ENCODE results near the gene TBCD. TPM values are rescaled to one million over a fixed set of nuclear protein-coding genes. Genes with fewer than 3 reads are reported as not detected.
A peak's percentile ranks its signal among the peaks of the same experiment; 100 is the strongest.

Gene TBCD
- total and polyA plus RNA-seq, 12 donors = 25.6 to 240 (median 66.2) TPM

- TF ChIP-seq, protein P1, sequence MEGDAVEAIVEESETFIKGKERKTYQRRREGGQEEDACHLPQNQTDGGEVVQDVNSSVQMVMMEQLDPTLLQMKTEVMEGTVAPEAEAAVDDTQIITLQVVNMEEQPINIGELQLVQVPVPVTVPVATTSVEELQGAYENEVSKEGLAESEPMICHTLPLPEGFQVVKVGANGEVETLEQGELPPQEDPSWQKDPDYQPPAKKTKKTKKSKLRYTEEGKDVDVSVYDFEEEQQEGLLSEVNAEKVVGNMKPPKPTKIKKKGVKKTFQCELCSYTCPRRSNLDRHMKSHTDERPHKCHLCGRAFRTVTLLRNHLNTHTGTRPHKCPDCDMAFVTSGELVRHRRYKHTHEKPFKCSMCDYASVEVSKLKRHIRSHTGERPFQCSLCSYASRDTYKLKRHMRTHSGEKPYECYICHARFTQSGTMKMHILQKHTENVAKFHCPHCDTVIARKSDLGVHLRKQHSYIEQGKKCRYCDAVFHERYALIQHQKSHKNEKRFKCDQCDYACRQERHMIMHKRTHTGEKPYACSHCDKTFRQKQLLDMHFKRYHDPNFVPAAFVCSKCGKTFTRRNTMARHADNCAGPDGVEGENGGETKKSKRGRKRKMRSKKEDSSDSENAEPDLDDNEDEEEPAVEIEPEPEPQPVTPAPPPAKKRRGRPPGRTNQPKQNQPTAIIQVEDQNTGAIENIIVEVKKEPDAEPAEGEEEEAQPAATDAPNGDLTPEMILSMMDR (IDR thresholded peaks at IDR 0.05) = no peak
- no peak for TF ChIP-seq POLR2A (IDR thresholded peaks at IDR 0.05)
- Histone ChIP-seq H3K27ac (no peak overlapping the region), H3K4me1 (replicated peaks in 1 of 2) (peaks cover 9 to 22% of the 10 kb centered on the region in 2 donors), H3K9me3 (replicated peaks in 1 of 3) (no peaks in the 10 kb centered on the region), H3K27me3 (no peaks in the 10 kb centered on the region), H3K4me3 (no peak overlapping the region), H3K36me3 (replicated peaks in 1 of 2) (peaks cover 0 to 6% of the 10 kb centered on the region in 2 donors)
- 90 to 96% (median 92%) methylated on average over 20 to 29 of the region's 29 CpGs for WGBS, 4 donors
- intact Hi-C loops (cut with DNase I) = no loop called here
- no peak for DNase-seq
Measured at GRCh38 chr17:82890926-82891678, 139.2 kb downstream of the TBCD start.

GRCh38 chr17:82891911-82892310 is 140.0 kb downstream of the TBCD start:
- Histone ChIP-seq H3K27ac (no peak overlapping the region), H3K4me1 (replicated peaks in 1 of 2) (peaks cover 7 to 20% of the 10 kb centered on the region in 2 donors), H3K27me3 (no peaks in the 10 kb centered on the region), H3K4me3 (no peak overlapping the region), H3K36me3 (replicated peaks in 1 of 2) (peaks cover 0 to 6% of the 10 kb centered on the region in 2 donors), H3K9me3 (replicated peaks in 1 of 3) (no peaks in the 10 kb centered on the region)
- no peak for DNase-seq
- 94 to 100% (median 96%) methylated on average over 4 to 10 of the region's 10 CpGs for WGBS, 4 donors
- intact Hi-C loops (cut with DNase I) = no loop called here
- no peak for TF ChIP-seq POLR2A (IDR thresholded peaks at IDR 0.05)
- TF ChIP-seq, protein P1 (IDR thresholded peaks at IDR 0.05) = no peak

GRCh38 chr17:82892899-82893565 is 141.2 kb downstream of the TBCD start:
- Histone ChIP-seq H3K4me3 (no peak overlapping the region), H3K36me3 (replicated peaks in 1 of 2) (peaks cover 0 to 6% of the 10 kb centered on the region in 2 donors), H3K9me3 (replicated peaks in 1 of 3) (no peaks in the 10 kb centered on the region), H3K27me3 (no peaks in the 10 kb centered on the region), H3K27ac (no peak overlapping the region), H3K4me1 (replicated peaks in 1 of 2) (peaks cover 7 to 20% of the 10 kb centered on the region in 2 donors)
- WGBS, 4 donors = 73 to 86% (median 79%) methylated on average over 17 to 26 of the region's 26 CpGs
- TF ChIP-seq POLR2A (IDR thresholded peaks at IDR 0.05) = no peak
- TF ChIP-seq, protein P1 (IDR thresholded peaks at IDR 0.05) = no peak
- intact Hi-C loops (cut with DNase I) = no loop called here
- no peak for DNase-seq

DNA sequence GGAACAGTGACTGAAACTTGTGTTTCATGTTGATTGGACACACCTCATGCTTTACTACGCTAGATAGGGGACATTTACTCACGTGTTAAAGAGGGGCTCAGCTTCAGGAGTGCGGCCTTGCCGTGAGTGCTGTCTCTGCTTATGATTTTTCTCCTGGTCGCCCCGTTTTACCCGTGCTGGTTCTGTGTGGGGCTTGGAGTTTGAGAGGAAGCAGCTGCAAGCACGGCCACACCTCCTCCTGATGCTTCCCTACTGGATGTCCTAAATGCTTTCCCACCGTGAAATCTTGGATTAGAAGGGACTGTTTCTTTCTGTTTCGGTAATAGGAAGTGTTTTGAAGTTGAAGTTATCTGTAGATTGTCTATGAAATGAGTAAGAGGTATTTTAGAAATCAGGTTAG is 141.9 kb downstream of the TBCD start:
- H3K27me3 ChIP-seq = no peaks in the 10 kb centered on the region
- DNase-seq = no peak
- intact Hi-C loops (cut with DNase I) = no loop called here
- H3K4me1 ChIP-seq (replicated peaks in 1 of 2) = peaks cover 7 to 18% of the 10 kb centered on the region in 2 donors
- TF ChIP-seq POLR2A (IDR thresholded peaks at IDR 0.05) = no peak
- TF ChIP-seq, protein P1 (IDR thresholded peaks at IDR 0.05) = no peak
- H3K9me3 ChIP-seq (replicated peaks in 1 of 3) = no peaks in the 10 kb centered on the region
- 65 to 83% (median 73%) methylated on average over 10 of the region's 10 CpGs for WGBS, 4 donors
- H3K27ac ChIP-seq = peak overlapping the region in 2 of 5 donors; percentile 23 to 40
- H3K36me3 ChIP-seq (replicated peaks in 1 of 2) = peaks cover 0 to 6% of the 10 kb centered on the region in 2 donors
- no peak overlapping the region for H3K4me3 ChIP-seq
